Stimulated activated CD4-positive, alpha-beta T cell treated with anti-CD3 and anti-CD28 coated beads, Interleukin-1b, Interleukin-23, amount 100 ng/mL, for 1 hour (primary cell): ENCODE results near the gene MISP3.
"Not testable (repeated sequence)": the region's sequence is repeated elsewhere in the genome, so short reads cannot be mapped to it uniquely, and the experiment has no call there.

Experiments used
- DNase-seq, 2 donors: peaks; one replicate each; pipeline ENCODE4 v3.0.0-alpha.2; 2020; ENCODE audit warnings: low read depth in 2 of 2

Gene MISP3

DNA sequence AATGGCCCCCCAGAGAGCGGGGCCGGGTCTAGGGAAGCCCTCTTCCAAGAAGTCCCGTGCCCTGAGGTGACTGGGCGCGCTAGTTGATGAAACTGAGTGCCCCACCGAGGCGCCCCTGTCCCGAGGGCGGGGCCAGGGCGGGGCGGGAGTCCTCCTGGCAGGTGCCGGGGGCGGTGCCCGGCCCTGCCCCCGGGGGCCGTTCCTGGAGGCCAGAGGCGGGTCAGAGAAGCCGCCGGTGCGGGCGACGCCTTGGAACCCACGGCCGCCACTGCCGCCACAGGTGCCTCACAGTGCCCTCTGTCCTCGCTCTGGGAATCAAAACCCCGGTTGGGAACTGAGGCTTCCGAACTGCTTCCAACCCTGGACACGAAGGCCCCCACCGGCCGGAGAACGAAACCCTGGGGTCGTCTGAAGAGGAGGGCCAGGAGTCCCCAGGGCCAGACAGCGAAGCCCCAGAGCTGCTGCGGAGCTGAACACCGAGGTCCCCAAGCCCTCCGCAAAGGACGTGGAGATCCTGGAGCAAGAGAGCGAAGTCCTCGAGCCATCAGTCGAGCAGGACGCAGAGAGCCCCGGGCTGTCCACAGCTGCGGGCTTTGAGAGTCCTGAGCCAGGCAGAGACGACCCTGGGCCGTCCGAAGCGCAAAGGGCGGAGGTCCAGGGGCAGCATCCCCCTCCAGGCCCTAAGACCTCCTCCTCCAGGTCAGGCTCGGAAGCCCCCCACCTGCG, at the start of gene MISP3:
Gene MISP3, plus strand, starts transcription at position 252 of the 726 bp plus-strand sequence. CDS start 524 bp downstream, outside the sequence.
- no peak for DNase-seq

DNA sequence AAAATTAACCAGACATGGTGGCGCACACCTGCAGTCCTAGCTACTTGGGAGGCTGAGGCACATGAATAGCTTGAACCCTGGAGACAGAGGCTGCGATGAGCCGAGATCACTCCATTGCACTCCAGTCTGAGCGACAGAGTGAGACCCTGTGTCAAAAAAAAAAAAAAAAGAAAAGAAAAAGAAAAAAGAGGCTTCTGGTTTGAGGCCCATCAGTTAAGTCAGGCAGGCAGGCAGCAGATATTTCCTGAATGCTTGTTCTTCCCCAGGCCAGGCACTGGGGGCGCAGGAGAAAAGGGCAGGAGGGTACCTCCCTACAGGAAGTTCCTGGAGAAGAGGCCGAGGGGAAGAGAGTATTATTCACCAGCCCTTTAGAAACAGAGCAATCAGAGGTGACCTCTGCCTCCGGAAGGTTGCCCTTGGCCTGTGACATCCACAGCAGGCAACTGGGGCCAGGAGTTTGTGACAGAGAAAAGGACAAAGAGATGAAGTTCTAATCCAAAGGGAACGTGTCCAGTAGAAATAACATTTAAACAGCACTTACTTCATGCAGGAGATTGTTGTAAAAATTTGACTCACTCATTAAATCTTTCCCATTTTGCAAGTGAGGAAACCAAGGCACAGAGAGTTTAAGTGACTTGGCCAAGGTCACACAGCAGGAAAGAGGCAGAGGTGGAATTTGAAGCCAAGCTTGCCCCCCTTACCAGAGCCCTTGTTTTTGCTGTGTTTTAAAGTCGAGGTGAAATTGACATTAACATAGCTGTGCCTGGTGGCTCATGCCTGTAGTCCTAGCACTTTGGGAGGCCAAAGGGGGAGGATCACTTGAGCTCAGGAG, 49.0 kb upstream of the MISP3 start:
- DNase-seq, result no peak

DNA sequence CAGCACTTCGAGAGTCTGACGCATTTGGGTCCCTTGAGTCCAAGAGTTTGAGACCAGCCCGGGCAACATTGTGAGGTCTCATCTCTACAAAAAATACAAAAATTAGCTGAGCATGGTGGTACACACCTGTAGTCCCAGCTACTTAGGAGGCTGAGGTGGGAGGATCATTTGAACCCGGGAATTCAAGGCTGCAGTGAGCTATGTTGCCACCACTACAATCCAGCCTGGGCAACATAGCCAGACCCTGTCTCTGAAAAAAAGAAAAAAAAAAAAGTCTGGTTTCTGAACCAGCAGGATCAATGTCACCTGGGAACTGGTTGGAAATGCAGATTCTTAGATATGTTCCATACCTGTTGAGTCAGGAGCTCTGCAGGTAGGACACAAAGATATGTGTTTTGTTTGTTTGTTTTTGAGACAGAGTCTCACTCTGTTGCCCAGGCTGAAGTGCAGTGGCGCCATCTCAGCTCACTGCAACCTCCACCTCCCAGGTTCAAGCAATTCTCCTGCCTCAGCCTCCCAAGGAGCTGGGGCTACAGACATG, 45.9 kb upstream of the MISP3 start:
- DNase-seq, result not testable (repeated sequence)

DNA sequence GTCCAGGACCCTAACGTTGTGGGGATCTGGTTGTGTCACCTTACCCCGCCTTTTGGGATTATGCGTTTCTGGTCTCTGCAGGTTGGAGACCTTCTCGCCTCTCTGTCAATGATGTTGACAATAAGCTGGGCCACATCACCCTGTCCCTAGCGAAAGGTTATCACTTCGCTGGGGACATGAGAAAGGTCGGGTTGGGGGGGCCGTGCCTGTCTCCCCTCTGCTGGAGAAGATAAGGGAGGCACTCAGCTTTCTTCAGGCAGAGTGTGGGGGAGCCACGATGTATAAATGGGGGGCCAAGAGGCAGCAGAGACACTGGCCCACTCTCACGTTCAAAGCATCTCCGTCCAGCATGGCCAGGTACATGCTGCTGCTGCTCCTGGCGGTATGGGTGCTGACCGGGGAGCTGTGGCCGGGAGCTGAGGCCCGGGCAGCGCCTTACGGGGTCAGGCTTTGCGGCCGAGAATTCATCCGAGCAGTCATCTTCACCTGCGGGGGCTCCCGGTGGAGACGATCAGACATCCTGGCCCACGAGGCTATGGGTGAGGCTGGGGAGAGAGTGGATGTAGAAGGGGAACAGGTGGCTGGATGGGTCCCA, 44.6 kb upstream of the MISP3 start, which contains the start of gene RLN3:
Gene RLN3, plus strand, starts transcription at position 293 of the 595 bp plus-strand sequence. Its CDS starts 57 bp downstream, at position 350.
- no peak for DNase-seq

DNA sequence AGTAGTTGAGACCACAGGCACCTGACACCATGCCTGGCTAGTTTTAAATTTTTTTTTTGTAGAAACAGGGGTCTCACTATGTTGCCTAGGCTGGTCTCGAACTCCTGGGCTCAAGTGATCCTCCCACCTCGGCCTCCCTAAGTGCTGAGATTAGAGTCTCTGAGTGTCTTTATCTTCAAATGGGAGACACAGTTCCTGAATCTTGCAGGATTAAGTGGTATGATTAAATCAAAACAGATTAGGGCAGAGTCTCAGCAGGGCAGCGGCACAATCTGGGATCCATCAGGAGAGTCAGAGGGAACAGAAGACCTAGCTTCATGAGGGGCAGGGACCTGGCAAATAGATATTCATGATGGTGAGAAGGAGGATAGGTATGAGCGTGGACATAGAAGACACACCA, 43.7 kb upstream of the MISP3 start:
- DNase-seq, result no peak

DNA sequence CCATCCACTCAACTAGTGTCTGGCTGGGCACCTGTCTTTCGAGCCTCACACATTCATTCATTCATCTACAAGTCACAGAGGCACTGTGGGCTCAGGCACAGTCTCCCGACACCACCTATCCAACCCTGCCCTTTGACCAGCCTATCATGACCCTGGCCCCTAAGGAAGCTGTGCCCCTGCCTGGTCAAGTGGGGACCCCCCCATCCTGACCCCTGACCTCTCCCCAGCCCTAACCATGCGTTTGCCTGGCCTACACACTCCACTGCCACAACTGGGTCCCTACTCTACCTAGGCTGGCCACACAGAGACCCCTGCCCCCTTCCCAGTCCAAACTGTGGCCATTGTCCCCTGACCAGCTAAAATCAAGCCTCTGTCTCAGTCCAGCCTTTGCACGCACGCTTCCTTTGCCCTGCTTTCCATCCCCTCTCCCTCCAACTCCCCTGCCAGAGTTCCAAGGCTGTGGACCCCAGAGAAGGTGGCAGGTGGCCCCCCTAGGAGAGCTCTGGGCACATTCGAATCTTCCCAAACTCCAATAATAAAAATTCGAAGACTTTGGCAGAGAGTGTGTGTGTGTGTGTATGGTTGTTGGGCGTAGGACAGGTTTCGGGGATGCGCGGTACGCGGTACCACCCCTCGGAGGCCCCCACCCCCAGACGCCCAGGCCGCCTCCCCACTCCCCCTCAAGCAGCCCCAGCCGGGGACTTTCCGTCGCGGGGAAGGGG, 41.4 kb upstream of the MISP3 start:
- DNase-seq, result peak in 1 of 2 donors; percentile 57

DNA sequence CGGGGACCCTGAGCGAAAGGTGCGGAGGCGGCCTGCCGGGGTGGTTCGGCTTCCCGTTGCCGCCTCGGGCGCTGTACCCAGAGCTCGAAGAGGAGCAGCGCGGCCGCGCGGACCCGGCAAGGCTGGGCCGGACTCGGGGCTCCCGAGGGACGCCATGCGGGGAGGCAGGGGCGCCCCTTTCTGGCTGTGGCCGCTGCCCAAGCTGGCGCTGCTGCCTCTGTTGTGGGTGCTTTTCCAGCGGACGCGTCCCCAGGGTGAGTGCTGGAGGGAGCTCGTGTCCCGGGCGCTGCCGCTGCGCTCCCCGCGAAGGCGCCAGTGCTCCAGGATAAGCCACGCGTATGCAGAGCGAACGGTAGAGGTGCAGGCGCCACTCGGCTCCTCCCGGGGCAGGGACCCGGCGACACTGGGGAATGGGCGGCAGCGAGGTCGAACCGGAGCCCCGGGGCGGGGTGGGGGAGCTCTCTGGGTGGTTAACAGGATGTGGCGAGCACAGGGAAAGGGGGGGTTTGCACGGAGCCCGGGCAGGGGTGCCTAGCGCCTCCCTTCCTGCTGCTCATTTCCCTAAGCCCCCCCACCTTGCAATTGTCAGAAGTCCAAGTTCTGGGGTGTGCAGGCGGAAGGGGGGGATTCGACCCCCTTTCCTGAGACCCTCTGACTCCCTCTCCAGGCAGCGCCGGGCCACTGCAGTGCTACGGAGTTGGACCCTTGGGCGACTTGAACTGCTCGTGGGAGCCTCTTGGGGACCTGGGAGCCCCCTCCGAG, 40.7 kb upstream of the MISP3 start, which contains the start of gene IL27RA:
Gene IL27RA, plus strand, starts transcription at position 44 of the 762 bp plus-strand sequence. Its CDS starts 111 bp downstream, at position 155.
- DNase-seq, result peak; percentile 62 to 67

DNA sequence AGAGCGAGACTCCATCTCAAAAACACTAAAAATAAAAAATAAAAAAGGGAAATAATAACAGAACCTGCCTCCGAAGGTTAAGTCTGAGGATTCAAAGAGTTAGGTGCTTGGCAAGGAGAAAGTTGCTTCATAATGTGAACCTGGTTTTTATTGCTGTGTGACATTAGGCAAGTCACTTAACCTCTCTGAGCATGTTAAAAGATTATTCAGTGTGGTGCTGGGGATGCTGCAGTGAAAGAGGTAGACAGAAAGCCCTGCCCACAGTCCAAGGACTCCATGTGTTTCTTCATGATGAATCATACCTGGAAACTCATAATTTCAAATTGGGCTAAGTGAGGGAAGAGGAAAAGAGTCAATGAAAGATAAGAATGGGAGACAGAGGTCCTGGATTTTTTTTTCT, 38.6 kb upstream of the MISP3 start:
- no peak for DNase-seq

DNA sequence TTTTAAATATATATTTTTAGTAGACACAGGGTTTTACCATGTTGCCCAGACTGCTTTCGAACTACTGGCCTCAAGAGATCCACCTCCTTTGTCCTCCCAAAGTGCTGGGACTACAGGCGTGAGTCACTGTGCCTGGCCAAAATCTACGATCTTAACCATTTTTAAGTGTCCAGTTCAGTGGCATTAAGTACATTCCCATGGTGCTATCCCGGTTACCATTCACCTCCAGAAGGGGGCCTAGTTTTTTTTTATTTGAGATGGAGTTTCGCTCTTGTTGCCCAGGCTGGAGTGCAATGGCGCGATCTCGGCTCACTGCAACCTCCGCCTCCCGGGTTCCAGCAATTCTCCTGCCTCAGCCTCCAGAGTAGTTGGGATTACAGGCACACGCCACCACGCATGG, 37.4 kb upstream of the MISP3 start:
- DNase-seq, result not testable (repeated sequence)

DNA sequence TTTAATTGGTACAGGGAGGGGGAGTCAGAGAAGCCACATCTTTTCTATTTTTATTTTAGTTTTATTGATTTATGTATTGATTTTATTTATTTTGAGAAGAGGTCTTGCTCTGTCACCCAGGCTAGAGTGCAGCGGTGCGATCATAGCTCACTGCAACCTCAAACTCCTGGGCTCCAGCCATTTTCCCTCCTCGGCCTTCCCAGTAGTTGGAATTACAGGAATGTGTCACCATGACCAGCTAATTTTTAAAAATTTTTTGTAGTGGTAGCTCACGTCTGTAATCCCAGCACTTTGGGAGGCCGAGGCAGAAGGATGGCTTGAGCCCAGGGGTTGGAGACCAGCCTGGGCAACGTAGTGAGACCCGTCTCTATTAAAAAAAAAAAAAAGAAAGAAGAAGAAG, 36.9 kb upstream of the MISP3 start:
- DNase-seq, result no peak

DNA sequence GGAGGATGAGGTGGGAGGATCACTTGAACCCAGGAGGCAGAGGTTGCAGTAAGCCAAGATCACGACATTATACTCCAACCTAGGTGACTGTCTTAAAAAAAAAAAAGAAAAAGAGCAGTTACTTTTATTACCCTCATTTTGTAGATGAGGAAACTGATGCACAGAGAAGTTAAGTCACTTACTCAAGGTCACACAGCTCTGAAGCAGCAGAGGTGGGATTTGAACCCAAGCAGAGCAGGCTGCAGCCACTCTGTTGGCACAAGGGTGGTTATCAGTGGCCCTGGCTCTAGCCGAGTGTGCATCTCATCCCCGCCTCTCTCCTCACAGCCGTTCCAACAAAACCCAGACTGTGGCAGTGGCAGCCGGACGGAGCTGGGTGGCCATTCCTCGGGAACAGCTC, 33.4 kb upstream of the MISP3 start:
- no peak for DNase-seq

DNA sequence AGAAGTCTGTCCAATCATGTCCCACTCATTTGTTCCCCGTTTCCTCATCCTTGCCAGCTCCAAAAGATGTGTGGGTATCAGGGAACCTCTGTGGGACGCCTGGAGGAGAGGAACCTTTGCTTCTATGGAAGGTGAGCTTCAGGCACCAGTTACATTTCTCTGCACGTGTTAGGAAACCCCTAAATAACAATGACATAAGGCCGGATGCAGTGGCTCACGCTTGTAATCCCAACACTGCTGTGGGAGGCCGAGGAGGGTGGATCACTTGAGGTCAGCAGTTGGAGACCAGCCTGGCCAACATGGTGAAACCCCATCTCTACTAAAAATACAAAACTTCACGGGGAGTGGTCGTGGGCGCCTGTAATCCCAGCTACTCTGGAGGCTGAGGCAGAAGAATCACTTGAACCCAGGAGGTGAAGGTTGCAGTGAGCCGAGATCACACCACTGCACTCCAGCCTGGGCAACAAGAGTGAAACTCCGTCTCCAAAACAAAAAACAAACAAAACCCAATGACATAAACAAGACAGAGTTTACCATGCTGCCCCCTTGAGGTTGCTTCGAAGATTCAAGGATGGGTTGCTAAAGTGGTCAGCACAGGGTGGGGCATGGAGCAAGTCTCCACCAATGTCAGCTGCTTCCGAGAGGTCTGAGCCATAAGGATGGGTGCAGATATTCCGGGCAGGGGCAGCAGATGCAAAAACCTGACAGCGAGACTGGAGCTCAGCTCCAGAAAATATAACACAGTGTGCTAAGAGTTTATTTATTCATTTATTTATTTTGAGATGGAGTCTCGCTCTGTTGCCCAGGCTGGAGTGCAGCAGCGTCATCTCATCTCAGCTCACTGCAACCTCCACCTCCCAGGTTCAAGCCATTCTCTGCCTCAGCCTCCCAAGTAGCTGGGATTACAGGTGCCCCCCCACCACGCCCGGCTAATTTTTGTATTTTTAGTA, 29.7 kb upstream of the MISP3 start:
- not testable (repeated sequence) for DNase-seq

DNA sequence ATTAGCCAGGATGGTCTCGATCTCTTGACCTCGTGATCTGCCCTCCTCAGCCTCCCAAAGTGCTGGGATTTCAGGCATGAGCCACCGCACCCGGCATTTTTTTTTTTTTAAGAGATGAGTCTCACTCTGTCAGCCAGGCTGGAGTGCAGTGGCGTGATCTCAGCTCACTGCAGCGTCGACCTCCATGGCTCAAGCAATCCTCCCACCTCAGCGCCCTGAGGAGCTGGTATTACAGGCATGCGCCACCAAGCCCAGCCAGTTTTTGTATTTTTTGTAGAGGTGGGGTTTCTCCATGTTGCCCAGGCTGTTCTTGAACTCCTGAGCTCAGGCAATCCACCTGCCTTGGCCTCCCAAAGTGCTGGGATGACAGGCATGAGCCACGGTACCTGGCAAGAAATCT, 24.7 kb upstream of the MISP3 start:
- DNase-seq, result not testable (repeated sequence)

DNA sequence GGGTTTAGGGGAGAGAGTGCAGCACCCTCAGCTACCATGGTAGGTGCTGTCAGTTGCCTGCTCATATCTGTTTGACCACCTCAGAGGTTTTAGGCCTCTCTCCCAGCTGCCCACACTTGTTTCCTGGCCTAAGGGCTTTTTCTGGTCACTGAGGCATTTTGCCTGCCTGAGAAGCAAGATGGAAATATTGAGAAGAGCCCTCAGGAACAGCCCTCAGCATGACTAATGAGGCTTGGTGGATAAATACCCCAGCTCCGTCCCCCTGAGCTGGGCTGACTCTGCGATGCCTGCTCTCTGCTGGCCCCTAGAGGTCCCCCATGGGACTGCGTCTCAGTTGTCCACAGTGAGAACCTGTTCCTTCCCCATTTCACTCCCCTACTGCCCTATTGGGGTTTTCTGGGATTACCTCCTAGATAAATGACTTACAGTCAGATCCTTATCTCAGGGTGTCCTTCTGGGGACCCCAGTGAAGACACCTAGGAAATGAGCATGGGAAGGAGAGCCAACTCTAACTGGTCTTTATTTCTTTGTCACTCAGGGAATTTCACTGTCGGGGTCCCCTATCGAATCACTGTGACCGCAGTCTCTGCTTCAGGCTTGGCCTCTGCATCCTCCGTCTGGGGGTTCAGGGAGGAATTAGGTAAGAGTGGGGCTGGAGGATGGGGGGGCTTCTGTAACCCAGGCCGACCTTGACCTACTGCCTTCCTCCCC, 24.0 kb upstream of the MISP3 start:
- peak; percentile 57 to 71 for DNase-seq

DNA sequence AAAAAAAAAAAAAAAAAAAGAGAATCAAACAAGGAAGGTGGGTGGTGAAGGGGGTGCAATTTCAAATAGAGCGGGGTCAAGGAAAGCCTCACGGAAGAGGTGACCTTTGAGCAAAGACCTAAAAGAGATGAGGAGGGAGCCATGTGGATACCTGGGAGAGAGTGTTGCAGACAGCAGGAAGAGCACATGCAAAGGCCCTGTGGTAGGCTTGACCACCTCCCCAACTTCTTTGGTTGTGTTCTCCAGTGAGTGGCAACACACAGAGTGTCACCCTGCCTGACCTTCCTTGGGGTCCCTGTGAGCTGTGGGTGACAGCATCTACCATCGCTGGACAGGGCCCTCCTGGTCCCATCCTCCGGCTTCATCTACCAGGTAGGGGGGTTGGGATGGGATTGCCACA, 22.1 kb upstream of the MISP3 start:
- no peak for DNase-seq

DNA sequence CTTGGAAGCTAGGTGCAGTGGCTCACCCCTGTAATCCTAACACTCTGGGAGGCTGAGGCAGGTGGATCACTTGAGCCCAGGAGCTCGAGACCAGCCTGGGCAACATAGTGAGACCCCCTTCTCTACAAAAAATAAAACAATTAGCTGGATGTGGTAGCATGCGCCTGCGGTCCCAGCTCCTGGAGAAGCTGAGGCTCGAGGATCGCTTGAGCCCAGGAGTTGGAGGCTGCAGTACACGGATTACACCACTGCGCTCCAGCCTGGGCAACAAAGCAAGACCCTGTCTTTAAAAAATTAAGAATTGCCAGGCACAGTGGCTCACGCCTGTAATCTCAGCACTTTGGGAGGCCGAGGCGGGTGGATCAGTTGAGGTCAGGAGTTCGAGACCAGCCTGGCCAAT, 21.6 kb upstream of the MISP3 start:
- not testable (repeated sequence) for DNase-seq

DNA sequence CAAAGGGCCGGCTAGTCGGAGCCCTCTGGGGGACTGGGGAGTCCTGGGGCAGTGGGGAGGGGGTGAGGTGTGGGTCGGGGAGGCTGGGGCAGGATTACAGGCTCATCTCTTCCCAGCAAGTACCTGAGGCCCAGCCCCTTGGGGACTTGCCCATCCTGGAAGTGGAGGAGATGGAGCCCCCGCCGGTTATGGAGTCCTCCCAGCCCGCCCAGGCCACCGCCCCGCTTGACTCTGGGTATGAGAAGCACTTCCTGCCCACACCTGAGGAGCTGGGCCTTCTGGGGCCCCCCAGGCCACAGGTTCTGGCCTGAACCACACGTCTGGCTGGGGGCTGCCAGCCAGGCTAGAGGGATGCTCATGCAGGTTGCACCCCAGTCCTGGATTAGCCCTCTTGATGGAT, 20.6 kb upstream of the MISP3 start:
- no peak for DNase-seq

DNA sequence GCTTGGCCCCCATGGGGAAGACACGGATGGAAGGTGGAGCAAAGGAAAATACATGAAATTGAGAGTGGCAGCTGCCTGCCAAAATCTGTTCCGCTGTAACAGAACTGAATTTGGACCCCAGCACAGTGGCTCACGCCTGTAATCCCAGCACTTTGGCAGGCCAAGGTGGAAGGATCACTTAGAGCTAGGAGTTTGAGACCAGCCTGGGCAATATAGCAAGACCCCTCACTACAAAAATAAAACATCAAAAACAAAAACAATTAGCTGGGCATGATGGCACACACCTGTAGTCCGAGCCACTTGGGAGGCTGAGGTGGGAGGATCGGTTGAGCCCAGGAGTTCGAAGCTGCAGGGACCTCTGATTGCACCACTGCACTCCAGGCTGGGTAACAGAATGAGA, 20.1 kb upstream of the MISP3 start:
- no peak for DNase-seq

DNA sequence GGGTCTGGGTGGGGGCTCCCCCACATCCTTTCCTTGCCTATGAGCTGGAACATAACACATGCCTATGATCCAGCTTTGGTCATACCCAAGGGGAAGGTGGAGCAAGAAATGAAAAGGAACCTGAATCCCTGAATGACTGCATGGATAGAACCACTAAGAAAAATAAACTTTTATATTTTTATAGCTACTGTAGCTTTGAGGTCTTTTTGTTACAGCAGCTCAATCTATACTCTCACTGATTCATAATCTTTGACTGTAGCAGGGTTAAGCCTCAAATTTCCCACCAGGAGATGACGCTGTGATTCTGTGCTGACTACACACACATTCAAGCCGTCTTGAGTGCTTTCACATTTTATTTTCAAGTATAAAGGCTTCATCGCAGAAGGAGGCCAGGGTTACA, 19.6 kb upstream of the MISP3 start:
- DNase-seq, result no peak
